GM21360 (cell line): ENCODE data around the gene METAP1.
"Not testable (repeated sequence)": the region's sequence is repeated elsewhere in the genome, so short reads cannot be mapped to it uniquely, and the experiment has no call there.

Experiments used
- ATAC-seq: cut with Tn5 transposase; IDR thresholded peaks from one replicate; pipeline ENCODE4 v1.9.1; 2021; ENCODE audit warnings: mild to moderate bottlenecking, moderate library complexity; ENCODE audit not compliant: unreplicated experiment

The METAP1 gene

DNA sequence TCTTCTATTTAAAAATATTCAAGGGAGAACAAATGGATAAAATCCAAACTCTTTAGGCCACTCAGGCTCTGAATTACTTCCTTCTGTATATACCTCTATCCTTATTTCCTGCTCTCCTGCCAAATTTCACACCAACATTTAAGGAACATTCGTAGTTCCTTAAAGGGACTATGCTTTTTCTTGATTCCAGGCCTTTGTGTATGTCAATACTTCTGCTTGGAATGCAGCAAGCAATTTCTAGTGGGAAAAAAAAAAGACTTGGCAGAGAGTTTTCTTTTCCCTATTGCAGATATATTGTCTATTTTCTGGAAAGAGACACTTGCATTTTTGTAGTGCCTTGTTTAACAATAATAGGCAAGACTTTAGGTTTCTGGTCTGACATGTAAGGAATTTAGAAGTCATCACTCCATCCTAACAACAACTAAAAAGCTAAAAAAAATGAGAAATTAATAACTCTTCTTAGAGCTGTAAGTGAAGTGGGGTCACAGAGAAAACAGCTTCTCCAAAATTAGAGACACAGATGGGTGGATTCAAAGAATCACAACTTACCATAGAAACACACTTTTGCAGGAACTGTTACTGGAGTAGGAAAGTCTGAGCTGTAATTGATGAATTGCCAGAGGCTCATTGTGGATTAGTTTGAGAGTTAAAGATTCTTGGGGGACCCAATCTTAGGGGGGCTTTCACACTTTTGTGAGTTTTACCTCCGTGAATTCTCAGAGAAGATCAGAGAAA lies 95.1 kb downstream of the METAP1 start:
- ATAC-seq, result no peak

DNA sequence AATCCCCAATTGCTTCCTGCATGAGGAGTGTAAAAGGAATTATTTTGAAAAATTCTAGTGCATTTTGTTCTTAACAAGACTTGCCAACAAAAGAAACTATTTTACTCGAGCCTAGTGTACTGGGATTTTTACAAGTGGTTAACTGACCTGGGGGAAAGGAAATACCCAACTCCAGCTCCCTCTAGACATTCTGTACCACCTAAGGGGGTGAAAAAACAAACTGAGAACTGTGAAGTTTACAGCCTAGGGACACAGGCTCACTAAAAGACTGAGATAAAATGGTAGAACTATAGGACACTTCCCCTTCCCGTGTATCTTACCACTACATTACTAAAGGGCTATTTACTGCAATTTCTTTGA lies 95.7 kb downstream of the METAP1 start:
- ATAC-seq, result no peak

DNA sequence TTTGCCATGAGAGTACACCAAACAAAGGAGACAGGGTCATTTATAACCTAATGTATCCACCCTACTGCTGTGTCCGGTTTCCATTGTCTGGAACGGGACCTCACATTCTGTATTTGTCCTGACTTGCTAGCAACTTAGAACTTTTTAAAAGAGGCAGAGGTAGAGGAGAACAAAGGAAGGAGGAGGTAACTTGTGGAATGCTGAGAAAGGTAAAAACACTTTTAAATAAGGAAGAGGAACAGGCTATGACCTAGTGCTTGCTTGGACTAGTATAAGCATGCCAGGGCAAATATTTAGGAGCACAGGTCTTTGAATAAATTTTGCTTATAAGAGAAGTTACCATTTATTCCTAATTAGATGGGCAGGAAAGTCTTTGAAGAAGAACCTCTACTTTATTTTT lies 96.3 kb downstream of the METAP1 start:
- not testable (repeated sequence) for ATAC-seq

DNA sequence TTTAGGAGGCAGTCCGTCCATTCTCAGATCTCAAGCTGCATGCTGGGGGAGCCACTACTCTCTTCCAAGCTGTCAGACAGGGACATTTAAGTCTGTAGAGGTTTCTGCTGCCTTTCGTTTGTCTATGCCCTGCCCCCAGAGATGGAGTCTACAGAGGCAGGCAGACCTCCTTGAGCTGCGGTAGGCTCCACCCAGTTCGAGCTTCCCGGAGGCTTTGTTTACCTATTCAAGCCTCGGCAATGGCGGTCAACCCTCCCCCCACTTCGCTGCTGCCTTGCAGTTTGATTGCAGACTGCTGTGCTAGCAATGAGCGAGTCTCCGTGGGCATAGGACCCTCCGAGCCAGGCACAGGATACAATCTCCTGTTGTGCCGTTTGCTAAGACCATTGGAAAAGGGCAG lies 103.8 kb downstream of the METAP1 start:
- ATAC-seq, result no peak

GRCh38 chr4:99099814-99100213 lies 104.3 kb downstream of the METAP1 start:
- ATAC-seq, result not testable (repeated sequence)

- no peak for ATAC-seq
Measured at GRCh38 chr4:99100876-99101275, 105.4 kb downstream of the METAP1 start.

DNA sequence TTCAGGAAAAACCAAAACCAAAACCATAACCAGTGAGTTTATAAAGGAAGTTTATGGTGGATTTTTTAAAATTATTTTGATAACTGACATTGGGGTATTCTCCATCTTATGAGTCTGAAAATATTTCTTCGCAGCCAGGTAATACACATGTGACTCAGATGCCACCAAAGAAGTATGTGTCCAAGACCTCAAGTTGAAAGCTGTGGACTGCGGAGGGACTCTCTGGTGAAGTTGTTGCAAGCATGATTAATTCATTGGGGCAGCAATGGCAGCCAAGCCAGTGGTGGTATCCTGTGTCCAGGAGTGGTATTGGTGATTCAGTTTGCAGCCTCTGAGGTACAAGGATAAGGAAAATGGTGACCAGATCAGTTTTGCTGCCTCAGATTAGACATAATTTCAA lies 107.1 kb downstream of the METAP1 start:
- ATAC-seq, result no peak

DNA sequence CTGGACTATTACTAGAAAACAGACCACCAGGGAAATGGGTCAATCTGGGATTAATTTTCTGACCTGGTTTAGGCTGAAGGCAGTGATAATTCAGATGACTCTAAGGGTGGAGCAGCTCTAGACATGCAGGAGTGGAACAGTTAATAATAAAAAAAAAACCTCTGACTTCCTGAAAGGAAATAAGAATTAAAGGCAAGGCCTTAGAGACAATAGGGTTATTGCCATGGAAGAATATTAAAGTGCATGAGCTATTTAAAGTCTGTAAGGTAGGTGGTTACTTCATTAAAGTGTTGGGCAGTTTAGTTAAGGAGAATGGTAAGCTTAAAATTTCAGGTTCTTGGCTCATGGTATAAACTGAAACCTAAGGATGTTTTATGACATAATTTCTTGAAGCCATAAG lies 107.6 kb downstream of the METAP1 start:
- no peak for ATAC-seq

- ATAC-seq, result no peak
Measured at GRCh38 chr4:99104153-99104552, 108.6 kb downstream of the METAP1 start.

DNA sequence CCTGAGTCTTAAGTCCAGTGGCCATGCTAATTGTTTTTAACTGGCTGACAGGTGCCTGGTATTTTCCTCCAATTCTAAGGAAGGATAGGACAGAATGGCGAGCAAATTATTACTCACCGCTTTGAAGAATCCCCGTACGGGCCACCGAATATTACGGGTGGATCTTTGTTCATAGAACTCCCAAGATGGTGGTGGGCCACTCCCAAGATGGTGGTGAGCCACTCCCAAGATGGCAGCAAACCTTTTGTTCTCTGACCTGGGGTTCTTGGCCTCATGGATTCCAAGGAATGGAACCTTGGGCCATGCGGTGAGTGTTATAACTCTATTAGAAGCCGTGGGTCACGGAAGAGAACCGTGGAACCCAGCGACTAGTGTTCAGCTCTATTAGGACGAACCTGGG lies 113.8 kb downstream of the METAP1 start:
- ATAC-seq, result not testable (repeated sequence)
